HepG2 (cell line): Measurements from ENCODE around the gene PHYHIPL. TPM values are rescaled to one million over a fixed set of nuclear protein-coding genes. Genes with fewer than 3 reads are reported as not detected.

ENCODE experiments used
- ATAC-seq: fragments of 200-7000 bp; cut with Tn5 transposase; 3 replicates; pipeline ENCODE4 v1.9.1; 2020; ENCODE audit warnings: mild to moderate bottlenecking, moderate library complexity
- BruUV-seq: library from RNA; stranded (reverse); fragments of 400-500 nt; replicated peaks from 2 replicates; lab custom pipeline; 2021; lab: Mats Ljungman, UMichigan
- CTCF ChIA-PET: fragments of 300-600 bp; formaldehyde crosslinking; extraction: SDS; loops from one replicate; lab custom pipeline; 2021; ENCODE audit warnings: low total read pairs, inconsistent platforms, low intra/inter-chr PET ratio; lab: Yijun Ruan, JAX
- POLR2A ChIA-PET: fragments of 350-600 bp; sonication (Branson Sonifier 250); formaldehyde crosslinking; loops from one replicate; lab custom pipeline; 2020; ENCODE audit warnings: antibody characterized with exemption, inconsistent platforms; lab: Yijun Ruan, JAX
- DNase-seq: peaks from one replicate; pipeline ENCODE4 v3.0.0-alpha.2; 2015; ENCODE audit warnings: low spot score
- FAIRE-seq: peaks from 3 replicates; lab custom pipeline; 2011; peaks lifted over from hg19 to GRCh38; lab: Jason Lieb, UNC
- H2AFZ ChIP-seq: one replicate; pipeline ENCODE4 v1.6.1; 2011; ENCODE audit warnings: low read length, inconsistent platforms
- H3K27ac ChIP-seq: fragments of 300-600 bp; 3 replicates; pipeline ENCODE4 v1.8.0; 2011; ENCODE audit warnings: mixed run types, mild to moderate bottlenecking, mixed read lengths, low read length, inconsistent platforms; ENCODE audit not compliant: insufficient read depth; ENCODE audit errors: extremely low read length
- H3K27me3 ChIP-seq, 2 experiments: fragments of 200-600 bp in 1 of 2; 2 replicates in 1 of 2; 3 replicates in 1 of 2; pipeline versions ENCODE4 v1.6.0 to v1.8.0; 2011; ENCODE audit warnings: low read length in 2 of 2, mild to moderate bottlenecking in 2 of 2, moderate library complexity in 2 of 2, inconsistent platforms in 1 of 2; ENCODE audit not compliant: insufficient read depth in 2 of 2, control insufficient read depth in 1 of 2
- H3K36me3 ChIP-seq, 2 experiments: fragments of 200-600 bp in 1 of 2; replicated peaks in 1 of 2; 2 replicates in 1 of 2; 3 replicates in 1 of 2; pipeline versions ENCODE4 v1.5.1 to v1.8.0; 2011; ENCODE audit warnings: low read length in 2 of 2, inconsistent platforms in 1 of 2; ENCODE audit not compliant: insufficient read depth in 2 of 2, control insufficient read depth in 1 of 2
- H3K4me1 ChIP-seq: 2 replicates; pipeline ENCODE4 v1.5.1; 2012; ENCODE audit warnings: low read length, inconsistent platforms; ENCODE audit not compliant: insufficient read depth
- H3K4me2 ChIP-seq: 2 replicates; pipeline ENCODE4 v1.6.0; 2011; ENCODE audit warnings: low read depth, low read length, inconsistent platforms
- H3K4me3 ChIP-seq, 3 experiments: fragments of 200-600 bp in 1 of 3; sonication (generic), shearing (Covaris generic) in 1 of 3; replicated peaks in 1 of 3; 2 replicates each; pipeline ENCODE4 v1.5.1; 2011 to 2016; ENCODE audit warnings: low read length in 3 of 3, inconsistent platforms in 2 of 3, low read depth in 2 of 3, mild to moderate bottlenecking in 2 of 3, control low read depth in 1 of 3, mixed read lengths in 1 of 3; ENCODE audit not compliant: insufficient read depth in 1 of 3
- H3K79me2 ChIP-seq: one replicate; pipeline ENCODE4 v1.6.1; 2011; ENCODE audit warnings: low read length, inconsistent platforms; ENCODE audit not compliant: insufficient read depth
- H3K9ac ChIP-seq: 2 replicates; pipeline ENCODE4 v1.6.0; 2011; ENCODE audit warnings: mild to moderate bottlenecking, low read depth, low read length, inconsistent platforms; ENCODE audit not compliant: insufficient read depth
- H3K9me3 ChIP-seq: 2 replicates; pipeline ENCODE4 v1.5.1; 2012; ENCODE audit warnings: mild to moderate bottlenecking, low read length
- H4K20me1 ChIP-seq: 2 replicates; pipeline ENCODE4 v1.6.0; 2011; ENCODE audit warnings: inconsistent platforms, mild to moderate bottlenecking, low read length, moderate library complexity; ENCODE audit not compliant: insufficient read depth
- ATAD3A ChIP-seq: sonication (generic); formaldehyde crosslinking; IDR thresholded peaks from 2 replicates; pipeline ENCODE4 v1.4.0; 2020; ENCODE audit warnings: missing genetic modification reagents
- CCAR2 ChIP-seq: fragments of 200-400 bp; formaldehyde crosslinking; optimal IDR thresholded peaks from 2 replicates; pipeline ENCODE3; 2018; ENCODE audit warnings: low read depth, mild to moderate bottlenecking, low read length, moderate library complexity
- HNRNPH1 ChIP-seq: fragments of 200-400 bp; formaldehyde crosslinking; optimal IDR thresholded peaks from 2 replicates; pipeline ENCODE3; 2017; ENCODE audit warnings: mild to moderate bottlenecking, low read depth, low read length
- HNRNPL ChIP-seq: fragments of 200-400 bp; formaldehyde crosslinking; IDR thresholded peaks from 2 replicates; pipeline ENCODE4 v1.6.1; 2017; ENCODE audit warnings: mild to moderate bottlenecking, low read depth, low read length
- HNRNPUL1 ChIP-seq: fragments of 200-400 bp; formaldehyde crosslinking; IDR thresholded peaks from 2 replicates; pipeline ENCODE4 v1.6.1; 2017; ENCODE audit warnings: low read depth, mild to moderate bottlenecking, low read length, moderate library complexity
- KAT7 ChIP-seq: IDR thresholded peaks from 2 replicates; pipeline ENCODE4 v1.6.1; 2018; ENCODE audit warnings: borderline replicate concordance, missing compliant biosample characterization
- KLF11 ChIP-seq: IDR thresholded peaks from 2 replicates; pipeline ENCODE4 v1.6.1; 2016; ENCODE audit warnings: missing compliant biosample characterization
- RBFOX2 ChIP-seq: fragments of 200-400 bp; formaldehyde crosslinking; IDR thresholded peaks from 2 replicates; pipeline ENCODE4 v1.6.1; 2017; ENCODE audit warnings: low read depth, mild to moderate bottlenecking, low read length
- SMARCE1 ChIP-seq: fragments of 450-650 bp; IDR thresholded peaks from 2 replicates; pipeline ENCODE4 v1.6.1; 2017; ENCODE audit warnings: borderline replicate concordance
- SRSF4 ChIP-seq: fragments of 200-400 bp; formaldehyde crosslinking; IDR thresholded peaks from one replicate; pipeline ENCODE4 v1.6.1; 2018; ENCODE audit warnings: mild to moderate bottlenecking, low read depth, low read length, moderate library complexity; ENCODE audit not compliant: poor library complexity, severe bottlenecking
- ZNF7 ChIP-seq: IDR thresholded peaks from 2 replicates; pipeline ENCODE4 v1.6.1; 2016; ENCODE audit warnings: missing biosample characterization, missing genetic modification reagents
- WGBS: methylation state at CpG from one replicate; pipeline ENCODE4 v1.1.6; 2017; ENCODE audit warnings: low lambda C conversion rate; 5-methylcytosine and 5-hydroxymethylcytosine counted together
- in situ Hi-C: cut with HindIII; loops from 2 replicates; pipeline ENCODE4 v1.10.0; 2017; ENCODE audit warnings: low pct_unique_long_range_greater_than_20kb; ENCODE audit not compliant: extremely low pct_ligation_motif_present
- intact Hi-C: fragments of 100-400 bp; cut with micrococcal nuclease; formaldehyde crosslinking; loops from one replicate; pipeline ENCODE4 v1.10.0; 2022; ENCODE audit not compliant: unreplicated experiment
- polyA plus RNA-seq, 8 experiments: library from polyadenylated mRNA; depleted of rRNA in 3 of 8; stranded (reverse) in 7 of 8; unstranded in 1 of 8; fragments of >200 nt; fragmentation: Illumina TruSeq in 4 of 8; extraction: Trizol in 4 of 8; gene quantifications; 2 replicates each; pipeline versions ENCODE4 v1.2.1 to v1.2.3, GENCODE V29; 2011 to 2016; ENCODE audit warnings: low read depth in 4 of 8, missing spikeins in 1 of 8, mixed read lengths in 1 of 8; ENCODE audit not compliant: insufficient read depth in 1 of 8
- total RNA-seq, 5 experiments: library from RNA; depleted of rRNA; stranded (reverse); fragments of >200 nt; fragmentation: Illumina TruSeq; extraction: Trizol; gene quantifications; 2 replicates each; pipeline ENCODE4 v1.2.3, GENCODE V29; 2016; ENCODE audit warnings: low read depth in 1 of 5
- TF ChIP-seq, protein P1 (sequence below): sonication (generic); formaldehyde crosslinking; IDR thresholded peaks from 2 replicates; pipeline ENCODE4 v1.5.0; 2020; ENCODE audit warnings: mild to moderate bottlenecking, missing genetic modification reagents
- TF ChIP-seq, protein P2 (sequence below): sonication (generic); formaldehyde crosslinking; IDR thresholded peaks from 2 replicates; pipeline ENCODE4 v1.4.0; 2020; ENCODE audit warnings: mild to moderate bottlenecking, low read depth, missing genetic modification reagents

The PHYHIPL gene
- total and polyA plus RNA-seq, 2 of the 13 experiments (the other 11 are each of a cell fraction or from before 2014, with no cell fraction given), result 40.6 to 78.5 TPM

GRCh38 chr10:59177031-59177797, 771 bp downstream of the PHYHIPL start (continued):
- TF ChIP-seq, protein P1, sequence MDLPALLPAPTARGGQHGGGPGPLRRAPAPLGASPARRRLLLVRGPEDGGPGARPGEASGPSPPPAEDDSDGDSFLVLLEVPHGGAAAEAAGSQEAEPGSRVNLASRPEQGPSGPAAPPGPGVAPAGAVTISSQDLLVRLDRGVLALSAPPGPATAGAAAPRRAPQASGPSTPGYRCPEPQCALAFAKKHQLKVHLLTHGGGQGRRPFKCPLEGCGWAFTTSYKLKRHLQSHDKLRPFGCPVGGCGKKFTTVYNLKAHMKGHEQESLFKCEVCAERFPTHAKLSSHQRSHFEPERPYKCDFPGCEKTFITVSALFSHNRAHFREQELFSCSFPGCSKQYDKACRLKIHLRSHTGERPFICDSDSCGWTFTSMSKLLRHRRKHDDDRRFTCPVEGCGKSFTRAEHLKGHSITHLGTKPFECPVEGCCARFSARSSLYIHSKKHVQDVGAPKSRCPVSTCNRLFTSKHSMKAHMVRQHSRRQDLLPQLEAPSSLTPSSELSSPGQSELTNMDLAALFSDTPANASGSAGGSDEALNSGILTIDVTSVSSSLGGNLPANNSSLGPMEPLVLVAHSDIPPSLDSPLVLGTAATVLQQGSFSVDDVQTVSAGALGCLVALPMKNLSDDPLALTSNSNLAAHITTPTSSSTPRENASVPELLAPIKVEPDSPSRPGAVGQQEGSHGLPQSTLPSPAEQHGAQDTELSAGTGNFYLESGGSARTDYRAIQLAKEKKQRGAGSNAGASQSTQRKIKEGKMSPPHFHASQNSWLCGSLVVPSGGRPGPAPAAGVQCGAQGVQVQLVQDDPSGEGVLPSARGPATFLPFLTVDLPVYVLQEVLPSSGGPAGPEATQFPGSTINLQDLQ, result no peak
- TF ChIP-seq ZNF7 (CRISPR knock-in tag) (no peak), ATAD3A (no peak)
- TF ChIP-seq, protein P2, sequence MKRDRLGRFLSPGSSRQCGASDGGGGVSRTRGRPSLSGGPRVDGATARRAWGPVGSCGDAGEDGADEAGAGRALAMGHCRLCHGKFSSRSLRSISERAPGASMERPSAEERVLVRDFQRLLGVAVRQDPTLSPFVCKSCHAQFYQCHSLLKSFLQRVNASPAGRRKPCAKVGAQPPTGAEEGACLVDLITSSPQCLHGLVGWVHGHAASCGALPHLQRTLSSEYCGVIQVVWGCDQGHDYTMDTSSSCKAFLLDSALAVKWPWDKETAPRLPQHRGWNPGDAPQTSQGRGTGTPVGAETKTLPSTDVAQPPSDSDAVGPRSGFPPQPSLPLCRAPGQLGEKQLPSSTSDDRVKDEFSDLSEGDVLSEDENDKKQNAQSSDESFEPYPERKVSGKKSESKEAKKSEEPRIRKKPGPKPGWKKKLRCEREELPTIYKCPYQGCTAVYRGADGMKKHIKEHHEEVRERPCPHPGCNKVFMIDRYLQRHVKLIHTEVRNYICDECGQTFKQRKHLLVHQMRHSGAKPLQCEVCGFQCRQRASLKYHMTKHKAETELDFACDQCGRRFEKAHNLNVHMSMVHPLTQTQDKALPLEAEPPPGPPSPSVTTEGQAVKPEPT, result no peak

DNA sequence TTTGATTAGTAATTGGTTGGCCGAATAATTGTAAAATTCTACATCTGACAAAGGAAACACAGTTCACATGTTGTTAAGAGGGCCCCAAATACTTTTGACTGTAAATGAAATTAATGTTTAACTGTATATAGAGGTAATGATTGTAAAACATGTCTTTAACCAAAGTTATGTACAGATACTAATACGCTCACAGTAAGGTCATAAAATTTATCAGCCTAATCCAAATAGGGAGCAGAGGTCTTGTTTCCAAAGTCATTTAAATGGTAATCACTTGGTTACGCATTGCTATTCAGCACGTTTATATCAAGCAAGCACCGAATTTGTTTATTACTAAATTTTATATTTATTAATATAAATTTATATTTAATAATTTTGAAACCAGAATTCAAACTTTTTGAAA, 1.4 kb downstream of the PHYHIPL start:
- CTCF ChIA-PET, result no interaction called here

More for the DNA sequence above, 1.4 kb downstream of the PHYHIPL start:
- Histone ChIP-seq H3K79me2 (peaks cover 97% of the 10 kb centered on the region), H3K9me3 (no peaks in the 10 kb centered on the region), H3K27me3 (no peaks in the 10 kb centered on the region; a peak in 1 of 5 replicates), H2AFZ (no peak overlapping the region), H3K36me3 (no peaks in the 10 kb centered on the region), H3K4me3 (peak overlapping the region; percentile 82 to 99 (median 89)), H3K4me1 (peaks cover 24% of the 10 kb centered on the region), H4K20me1 (peaks cover 25% of the 10 kb centered on the region), H3K4me2 (peak overlapping the region; percentile 92), H3K9ac (peak overlapping the region; percentile 91), H3K27ac (peak overlapping the region; percentile 95)
- FAIRE-seq (no peak), ATAC-seq (no peak), DNase-seq (no peak)
- in situ Hi-C loops, result loop anchor here (5.0 to 10.0 kb wide), 2 partner anchors 103 to 211 kb away; no protein-coding TSS in a partner anchor
- TSS peak; percentile 53 for BruUV-seq
- intact Hi-C loops, result loop anchor here (1.0 to 5.0 kb wide), 4 partner anchors 105 to 211 kb away; no protein-coding TSS in a partner anchor
- TF ChIP-seq KLF11 (no peak), KAT7 (CRISPR knock-in tag) (0 out of 2 replicates have a peak, but pooled peaks have one; percentile 24), HNRNPL (peak; percentile 63; the same call in 1 of the 2 replicates), SRSF4 (peak; percentile 36), SMARCE1 (no peak), HNRNPH1 (no peak), RBFOX2 (peak; percentile 57), CCAR2 (no peak), HNRNPUL1 (peak; percentile 25; the same call in 1 of the 2 replicates)
- POLR2A ChIA-PET, result interaction anchor here (1.1 to 8.9 kb wide), 4 partner anchors 34 to 212 kb away, joined by 3 to 107 read pairs (median 47); no protein-coding TSS in a partner anchor
- WGBS, result under 1% methylated on average over 5 of the region's 5 CpGs
